Loucy (cell line): ENCODE results near the gene TIMM44.

Source experiments
- H2AFZ ChIP-seq: fragments of 200-600 bp; sonication (generic); 2 replicates; pipeline ENCODE4 v1.6.0; 2016; ENCODE audit warnings: antibody characterized with exemption, mild to moderate bottlenecking, low read length, moderate library complexity
- H3F3A ChIP-seq: fragments of 200-600 bp; 2 replicates; pipeline ENCODE4 v1.6.0; 2016; ENCODE audit warnings: antibody characterized with exemption, low read depth, mild to moderate bottlenecking
- H3K27me3 ChIP-seq: fragments of 200-600 bp; sonication (generic); 2 replicates; pipeline ENCODE4 v1.6.1; 2014; ENCODE audit warnings: low read length, mild to moderate bottlenecking; ENCODE audit not compliant: insufficient read depth, poor library complexity, severe bottlenecking
- H3K36me3 ChIP-seq: fragments of 200-600 bp; sonication (generic); 2 replicates; pipeline ENCODE4 v1.6.1; 2016; ENCODE audit warnings: low read length; ENCODE audit not compliant: insufficient read depth
- H3K4me1 ChIP-seq: fragments of 200-600 bp; sonication (generic); 2 replicates; pipeline ENCODE4 v1.5.1; 2014; ENCODE audit warnings: low read length, mild to moderate bottlenecking; ENCODE audit not compliant: insufficient read depth, poor library complexity, severe bottlenecking
- H3K4me2 ChIP-seq: fragments of 200-600 bp; sonication (generic); 2 replicates; pipeline ENCODE4 v1.6.0; 2014; ENCODE audit warnings: antibody characterized with exemption, low read length, low read depth, mild to moderate bottlenecking; ENCODE audit not compliant: poor library complexity, severe bottlenecking
- H3K4me3 ChIP-seq: fragments of 200-600 bp; sonication (generic); 2 replicates; pipeline ENCODE4 v1.5.1; 2014; ENCODE audit warnings: low read length, mild to moderate bottlenecking, mixed read lengths; ENCODE audit not compliant: poor library complexity, severe bottlenecking
- H3K79me2 ChIP-seq: fragments of 200-600 bp; sonication (generic); 2 replicates; pipeline ENCODE4 v1.6.1; 2014; ENCODE audit warnings: low read length; ENCODE audit not compliant: insufficient read depth
- H3K9ac ChIP-seq: fragments of 200-600 bp; sonication (generic); 2 replicates; pipeline ENCODE4 v1.6.0; 2014; ENCODE audit warnings: mild to moderate bottlenecking, low read depth, low read length, moderate library complexity; ENCODE audit not compliant: poor library complexity, severe bottlenecking
- H3K9me2 ChIP-seq: fragments of 200-600 bp; sonication (generic); replicated peaks from 2 replicates; pipeline ENCODE4 v1.6.1; 2016; ENCODE audit warnings: low read depth, low read length, mixed read lengths
- H3K9me3 ChIP-seq: fragments of 200-600 bp; sonication (generic); 2 replicates; pipeline ENCODE4 v1.6.1; 2014; ENCODE audit warnings: mild to moderate bottlenecking, antibody characterized with exemption, low read length, low read depth; ENCODE audit not compliant: insufficient read depth
- H4K20me1 ChIP-seq: fragments of 200-600 bp; sonication (generic); 2 replicates; pipeline ENCODE4 v1.6.0; 2014; ENCODE audit warnings: antibody characterized with exemption, low read length, mild to moderate bottlenecking; ENCODE audit not compliant: insufficient read depth, poor library complexity, severe bottlenecking
- CTCF ChIP-seq: fragments of 200-600 bp; sonication (generic); conservative IDR thresholded peaks from 2 replicates; pipeline ENCODE4 v1.5.1; 2014; ENCODE audit warnings: mild to moderate bottlenecking, antibody characterized with exemption, low read length
- EZH2phosphoT487 ChIP-seq: fragments of 200-600 bp; IDR thresholded peaks from 2 replicates; pipeline ENCODE4 v1.6.1; 2018; ENCODE audit warnings: antibody characterized with exemption, mild to moderate bottlenecking, moderate library complexity, borderline replicate concordance

The TIMM44 gene

GRCh38 chr19:7973883-7974282, 30.4 kb upstream of the TIMM44 start:
- Histone ChIP-seq H3K9me3 (no peaks in the 10 kb centered on the region), H3K79me2 (no peaks in the 10 kb centered on the region), H3K4me1 (no peaks in the 10 kb centered on the region), H3K4me2 (no peak overlapping the region), H3K36me3 (peaks cover 85% of the 10 kb centered on the region), H2AFZ (no peak overlapping the region), H4K20me1 (peaks cover 27% of the 10 kb centered on the region), H3K27me3 (no peaks in the 10 kb centered on the region), H3K9me2 (no peaks in the 10 kb centered on the region), H3F3A (no peaks in the 10 kb centered on the region), H3K4me3 (no peak overlapping the region), H3K9ac (no peak overlapping the region)
- TF ChIP-seq EZH2phosphoT487 (no peak), CTCF (no peak)

DNA sequence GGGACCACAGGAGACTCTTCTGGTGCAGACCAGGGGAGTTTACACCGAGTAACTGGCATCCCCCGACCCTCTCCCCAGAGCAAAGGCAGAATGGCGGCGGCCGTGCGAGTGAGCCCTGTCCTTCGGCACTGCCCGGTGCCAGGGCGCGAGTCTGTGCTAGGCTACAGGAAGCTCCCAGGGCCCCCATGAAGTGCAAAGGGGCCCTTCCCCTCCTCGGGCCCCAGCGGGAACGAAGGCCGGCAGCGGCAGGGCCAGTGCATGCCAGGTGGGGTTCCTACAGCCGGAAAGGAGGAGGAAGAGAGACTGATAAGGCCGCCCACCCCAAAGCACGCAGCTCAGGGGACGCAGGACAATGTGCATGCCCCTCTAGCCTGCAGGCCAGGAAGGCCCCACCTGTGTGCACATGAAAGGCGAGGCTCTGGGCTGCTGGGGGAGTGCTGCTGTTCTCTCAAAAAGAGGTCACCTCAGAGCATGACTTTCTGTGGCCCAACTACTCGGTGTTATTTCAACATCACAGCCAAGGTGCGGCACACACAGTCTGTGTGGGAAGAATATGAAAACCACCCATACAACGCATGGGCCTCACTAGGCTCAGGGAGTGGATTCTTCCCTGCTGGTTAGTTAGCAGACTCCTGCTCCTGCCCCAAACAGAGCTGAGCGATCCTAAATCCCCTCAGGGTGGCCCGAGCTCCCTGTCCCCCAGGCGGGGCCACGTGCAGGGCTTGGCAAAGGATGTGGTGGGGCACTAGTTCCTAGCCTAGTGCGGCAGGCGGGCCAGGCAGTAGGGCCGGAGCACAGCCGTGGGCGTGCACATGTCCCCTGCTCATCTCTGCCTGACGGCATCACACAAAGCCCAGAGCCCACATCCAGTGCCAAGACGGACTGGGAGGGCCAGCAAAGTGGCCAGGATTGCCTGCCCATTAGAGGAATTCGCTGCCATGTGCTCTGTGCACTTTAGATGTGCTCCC, 28.4 kb upstream of the TIMM44 start:
- TF ChIP-seq EZH2phosphoT487 (no peak), CTCF (no peak)
- no peaks in the 10 kb centered on the region for H3K27me3 ChIP-seq
- H3K4me2 ChIP-seq = no peak overlapping the region
- H3K9me2 ChIP-seq = no peaks in the 10 kb centered on the region
- no peak overlapping the region for H2AFZ ChIP-seq
- no peaks in the 10 kb centered on the region for H3K9me3 ChIP-seq
- no peak overlapping the region for H3K4me3 ChIP-seq
- no peaks in the 10 kb centered on the region for H3F3A ChIP-seq
- H3K4me1 ChIP-seq = no peaks in the 10 kb centered on the region
- H3K9ac ChIP-seq = no peak overlapping the region
- H3K79me2 ChIP-seq = no peaks in the 10 kb centered on the region
- H4K20me1 ChIP-seq = peaks cover 26% of the 10 kb centered on the region
- H3K36me3 ChIP-seq = peaks cover 85% of the 10 kb centered on the region

DNA sequence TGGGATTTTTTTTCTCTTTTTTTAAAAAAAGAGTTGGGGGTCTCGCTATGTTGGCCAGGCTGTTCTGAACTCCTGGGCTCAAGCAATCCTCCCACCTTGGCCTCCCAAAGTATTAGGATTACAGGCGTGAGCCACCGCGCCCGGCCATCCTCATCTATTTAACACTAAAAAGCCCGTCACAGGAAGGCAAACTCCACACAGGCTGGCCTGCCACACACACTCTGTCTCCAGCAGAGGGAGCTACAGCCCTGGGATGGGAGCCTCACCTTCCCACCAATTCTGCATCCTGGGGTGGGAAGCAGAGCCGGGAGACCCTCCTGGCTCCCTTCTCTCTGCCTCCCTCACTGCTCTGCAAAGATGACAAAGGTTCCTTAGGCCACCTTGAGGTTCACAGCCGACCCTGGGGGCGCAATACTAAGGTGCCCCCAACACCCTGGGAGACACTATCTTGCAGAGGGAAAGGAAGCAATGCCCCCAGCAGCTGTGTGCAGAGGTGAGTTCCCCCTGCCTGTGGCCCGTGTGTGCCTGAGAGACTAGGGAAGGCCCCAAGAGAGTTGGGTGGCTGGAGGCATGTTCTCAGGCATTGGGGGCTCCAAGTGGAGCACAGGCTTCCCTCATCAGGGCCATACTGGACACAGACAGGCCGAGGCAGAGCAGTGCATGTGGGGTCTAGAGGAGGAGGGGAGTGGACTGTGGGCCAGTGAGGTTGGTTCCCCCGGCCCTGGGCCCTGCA, 27.4 kb upstream of the TIMM44 start:
- no peak overlapping the region for H3K4me3 ChIP-seq
- H3F3A ChIP-seq = no peaks in the 10 kb centered on the region
- H3K36me3 ChIP-seq = peaks cover 92% of the 10 kb centered on the region; the same call in 1 of the 2 replicates
- H3K9me2 ChIP-seq = no peaks in the 10 kb centered on the region
- no peaks in the 10 kb centered on the region for H3K9me3 ChIP-seq
- no peak overlapping the region for H3K9ac ChIP-seq
- H3K79me2 ChIP-seq = no peaks in the 10 kb centered on the region
- H3K4me1 ChIP-seq = no peaks in the 10 kb centered on the region
- H2AFZ ChIP-seq = no peak overlapping the region
- H3K4me2 ChIP-seq = no peak overlapping the region
- TF ChIP-seq CTCF (peak; percentile 88), EZH2phosphoT487 (no peak)
- H3K27me3 ChIP-seq = no peaks in the 10 kb centered on the region
- peaks cover 23% of the 10 kb centered on the region for H4K20me1 ChIP-seq
